HEK293 (cell line): Measurements from ENCODE around the gene SPRR5.

Experiments used
- CTCF ChIA-PET: fragments of 350-600 bp; formaldehyde crosslinking; extraction: SDS; loops from one replicate; lab custom pipeline; 2021; ENCODE audit warnings: antibody characterized with exemption; lab: Yijun Ruan, JAX
- POLR2A ChIA-PET: fragments of 300-600 bp; formaldehyde crosslinking; extraction: SDS; loops from one replicate; lab custom pipeline; 2020; ENCODE audit warnings: antibody characterized with exemption, inconsistent platforms; lab: Yijun Ruan, JAX
- H3K27ac ChIP-seq: fragments of 200-500 bp; sonication (Bioruptor generic); 2 replicates; pipeline ENCODE4 v1.5.1; 2014; ENCODE audit warnings: low read depth, low read length, control low read depth, inconsistent platforms; ENCODE audit errors: extremely low read depth
- H3K36me3 ChIP-seq, 2 experiments: fragments of 200-500 bp in 1 of 2; sonication (Bioruptor generic) in 1 of 2; 1 replicate in 1 of 2; 2 replicates in 1 of 2; pipeline ENCODE4 v1.5.1; 2014 to 2017; ENCODE audit warnings: inconsistent platforms in 2 of 2, low read length in 2 of 2; ENCODE audit not compliant: control insufficient read depth in 2 of 2, insufficient read depth in 1 of 2
- H3K4me1 ChIP-seq: fragments of 200-500 bp; sonication (Bioruptor generic); 2 replicates; pipeline ENCODE4 v1.5.1; 2014; ENCODE audit warnings: mild to moderate bottlenecking, low read length, inconsistent platforms; ENCODE audit not compliant: control insufficient read depth, insufficient read depth
- H3K4me3 ChIP-seq: 2 replicates; pipeline ENCODE4 v1.5.1; 2011; ENCODE audit warnings: low read depth, mild to moderate bottlenecking, control low read depth, low read length, moderate library complexity
- H3K9me3 ChIP-seq: fragments of 200-500 bp; sonication (Bioruptor generic); 2 replicates; pipeline ENCODE4 v1.5.1; 2014; ENCODE audit warnings: low read depth, low read length, inconsistent platforms; ENCODE audit not compliant: control insufficient read depth, insufficient read depth
- AEBP2 ChIP-seq: fragments of 450-650 bp; formaldehyde crosslinking; IDR thresholded peaks from 2 replicates; pipeline ENCODE4 v1.5.1; 2016; ENCODE audit warnings: missing biosample characterization, missing genetic modification characterization, borderline replicate concordance
- IKZF3 ChIP-seq: fragments of 450-650 bp; IDR thresholded peaks from 2 replicates; pipeline ENCODE4 v1.5.0; 2018; ENCODE audit warnings: missing biosample characterization, mild to moderate bottlenecking, missing genetic modification characterization, moderate library complexity
- PATZ1 ChIP-seq: fragments of 450-650 bp; formaldehyde crosslinking; IDR thresholded peaks from 2 replicates; pipeline ENCODE4 v1.5.1; 2016; ENCODE audit warnings: missing biosample characterization, missing genetic modification characterization
- REST ChIP-seq: fragments of 450-650 bp; formaldehyde crosslinking; IDR thresholded peaks from 2 replicates; pipeline ENCODE4 v1.5.1; 2016; ENCODE audit warnings: missing biosample characterization, missing genetic modification characterization
- SALL2 ChIP-seq: fragments of 450-650 bp; formaldehyde crosslinking; IDR thresholded peaks from 2 replicates; pipeline ENCODE4 v1.5.0; 2017; ENCODE audit warnings: missing biosample characterization, mild to moderate bottlenecking, missing genetic modification characterization, borderline replicate concordance
- SP3 ChIP-seq: fragments of 450-650 bp; formaldehyde crosslinking; IDR thresholded peaks from 2 replicates; pipeline ENCODE4 v1.5.1; 2016; ENCODE audit warnings: missing biosample characterization, missing genetic modification characterization
- TCF7L2 ChIP-seq: IDR thresholded peaks from 2 replicates; pipeline ENCODE4 v1.6.1; 2011; ENCODE audit warnings: low read depth, mild to moderate bottlenecking, inconsistent platforms, low read length, moderate library complexity, borderline replicate concordance
- ZNF184 ChIP-seq: fragments of 450-650 bp; IDR thresholded peaks from 2 replicates; pipeline ENCODE4 v1.5.1; 2018; ENCODE audit warnings: missing biosample characterization, mild to moderate bottlenecking, missing genetic modification characterization
- ZNF23 ChIP-seq: fragments of 450-650 bp; formaldehyde crosslinking; IDR thresholded peaks from 2 replicates; pipeline ENCODE4 v1.5.1; 2016; ENCODE audit warnings: missing biosample characterization, missing genetic modification characterization, borderline replicate concordance
- ZNF311 ChIP-seq: fragments of 450-650 bp; formaldehyde crosslinking; IDR thresholded peaks from 2 replicates; pipeline ENCODE4 v1.5.1; 2017; ENCODE audit warnings: missing biosample characterization, missing genetic modification characterization, borderline replicate concordance
- ZNF513 ChIP-seq: fragments of 450-650 bp; IDR thresholded peaks from 2 replicates; pipeline ENCODE4 v1.5.1; 2018; ENCODE audit warnings: missing biosample characterization, missing genetic modification characterization
- ZNF529 ChIP-seq: fragments of 450-650 bp; formaldehyde crosslinking; IDR thresholded peaks from 2 replicates; pipeline ENCODE4 v1.5.1; 2017; ENCODE audit warnings: missing genetic modification characterization, missing biosample characterization; ENCODE audit not compliant: insufficient replicate concordance
- TF ChIP-seq, protein P1 (sequence below): fragments of 450-650 bp; formaldehyde crosslinking; IDR thresholded peaks from 2 replicates; pipeline ENCODE4 v1.5.1; 2016; ENCODE audit warnings: missing biosample characterization, missing genetic modification characterization, borderline replicate concordance

The SPRR5 gene

GRCh38 chr1:152970495-152970894 lies 23.5 kb downstream of the SPRR5 start, which contains the start of gene SPRR4 (continued):
- no peak for TF ChIP-seq REST (tag by site-specific recombination)
- TF ChIP-seq ZNF184 (tag by site-specific recombination) = no peak

GRCh38 chr1:152972196-152972886 lies 25.3 kb downstream of the SPRR5 start:
- no peak for TF ChIP-seq ZNF311 (tag by site-specific recombination)
- no peak for TF ChIP-seq TCF7L2
- no peak for TF ChIP-seq PATZ1 (tag by site-specific recombination)
- TF ChIP-seq, protein P1, sequence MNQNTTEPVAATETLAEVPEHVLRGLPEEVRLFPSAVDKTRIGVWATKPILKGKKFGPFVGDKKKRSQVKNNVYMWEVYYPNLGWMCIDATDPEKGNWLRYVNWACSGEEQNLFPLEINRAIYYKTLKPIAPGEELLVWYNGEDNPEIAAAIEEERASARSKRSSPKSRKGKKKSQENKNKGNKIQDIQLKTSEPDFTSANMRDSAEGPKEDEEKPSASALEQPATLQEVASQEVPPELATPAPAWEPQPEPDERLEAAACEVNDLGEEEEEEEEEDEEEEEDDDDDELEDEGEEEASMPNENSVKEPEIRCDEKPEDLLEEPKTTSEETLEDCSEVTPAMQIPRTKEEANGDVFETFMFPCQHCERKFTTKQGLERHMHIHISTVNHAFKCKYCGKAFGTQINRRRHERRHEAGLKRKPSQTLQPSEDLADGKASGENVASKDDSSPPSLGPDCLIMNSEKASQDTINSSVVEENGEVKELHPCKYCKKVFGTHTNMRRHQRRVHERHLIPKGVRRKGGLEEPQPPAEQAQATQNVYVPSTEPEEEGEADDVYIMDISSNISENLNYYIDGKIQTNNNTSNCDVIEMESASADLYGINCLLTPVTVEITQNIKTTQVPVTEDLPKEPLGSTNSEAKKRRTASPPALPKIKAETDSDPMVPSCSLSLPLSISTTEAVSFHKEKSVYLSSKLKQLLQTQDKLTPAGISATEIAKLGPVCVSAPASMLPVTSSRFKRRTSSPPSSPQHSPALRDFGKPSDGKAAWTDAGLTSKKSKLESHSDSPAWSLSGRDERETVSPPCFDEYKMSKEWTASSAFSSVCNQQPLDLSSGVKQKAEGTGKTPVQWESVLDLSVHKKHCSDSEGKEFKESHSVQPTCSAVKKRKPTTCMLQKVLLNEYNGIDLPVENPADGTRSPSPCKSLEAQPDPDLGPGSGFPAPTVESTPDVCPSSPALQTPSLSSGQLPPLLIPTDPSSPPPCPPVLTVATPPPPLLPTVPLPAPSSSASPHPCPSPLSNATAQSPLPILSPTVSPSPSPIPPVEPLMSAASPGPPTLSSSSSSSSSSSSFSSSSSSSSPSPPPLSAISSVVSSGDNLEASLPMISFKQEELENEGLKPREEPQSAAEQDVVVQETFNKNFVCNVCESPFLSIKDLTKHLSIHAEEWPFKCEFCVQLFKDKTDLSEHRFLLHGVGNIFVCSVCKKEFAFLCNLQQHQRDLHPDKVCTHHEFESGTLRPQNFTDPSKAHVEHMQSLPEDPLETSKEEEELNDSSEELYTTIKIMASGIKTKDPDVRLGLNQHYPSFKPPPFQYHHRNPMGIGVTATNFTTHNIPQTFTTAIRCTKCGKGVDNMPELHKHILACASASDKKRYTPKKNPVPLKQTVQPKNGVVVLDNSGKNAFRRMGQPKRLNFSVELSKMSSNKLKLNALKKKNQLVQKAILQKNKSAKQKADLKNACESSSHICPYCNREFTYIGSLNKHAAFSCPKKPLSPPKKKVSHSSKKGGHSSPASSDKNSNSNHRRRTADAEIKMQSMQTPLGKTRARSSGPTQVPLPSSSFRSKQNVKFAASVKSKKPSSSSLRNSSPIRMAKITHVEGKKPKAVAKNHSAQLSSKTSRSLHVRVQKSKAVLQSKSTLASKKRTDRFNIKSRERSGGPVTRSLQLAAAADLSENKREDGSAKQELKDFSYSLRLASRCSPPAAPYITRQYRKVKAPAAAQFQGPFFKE = no peak
- no peak for TF ChIP-seq IKZF3
- TF ChIP-seq ZNF529 (tag by site-specific recombination) = no peak
- no peak for TF ChIP-seq SP3 (tag by site-specific recombination)
- TF ChIP-seq AEBP2 (tag by site-specific recombination) = no peak
- TF ChIP-seq ZNF513 (tag by site-specific recombination) = no peak
- TF ChIP-seq ZNF23 = no peak
- TF ChIP-seq SALL2 (tag by site-specific recombination) = no peak
- no peak overlapping the region for H3K27ac ChIP-seq
- no peaks in the 10 kb centered on the region for H3K9me3 ChIP-seq
- H3K4me1 ChIP-seq = no peaks in the 10 kb centered on the region
- POLR2A ChIA-PET = no interaction called here
- CTCF ChIA-PET = no interaction called here
- H3K4me3 ChIP-seq = no peak overlapping the region
- H3K36me3 ChIP-seq = no peaks in the 10 kb centered on the region
